ENCODE data around the gene CREBBP. TPM values are rescaled to one million over a fixed set of nuclear protein-coding genes. Genes with fewer than 3 reads are reported as not detected.
A peak's percentile ranks its signal among the peaks of the same experiment; 100 is the strongest.

Gene CREBBP
- total RNA-seq, 1 experiment from 2014 or later, result 79.1 TPM

DNA sequence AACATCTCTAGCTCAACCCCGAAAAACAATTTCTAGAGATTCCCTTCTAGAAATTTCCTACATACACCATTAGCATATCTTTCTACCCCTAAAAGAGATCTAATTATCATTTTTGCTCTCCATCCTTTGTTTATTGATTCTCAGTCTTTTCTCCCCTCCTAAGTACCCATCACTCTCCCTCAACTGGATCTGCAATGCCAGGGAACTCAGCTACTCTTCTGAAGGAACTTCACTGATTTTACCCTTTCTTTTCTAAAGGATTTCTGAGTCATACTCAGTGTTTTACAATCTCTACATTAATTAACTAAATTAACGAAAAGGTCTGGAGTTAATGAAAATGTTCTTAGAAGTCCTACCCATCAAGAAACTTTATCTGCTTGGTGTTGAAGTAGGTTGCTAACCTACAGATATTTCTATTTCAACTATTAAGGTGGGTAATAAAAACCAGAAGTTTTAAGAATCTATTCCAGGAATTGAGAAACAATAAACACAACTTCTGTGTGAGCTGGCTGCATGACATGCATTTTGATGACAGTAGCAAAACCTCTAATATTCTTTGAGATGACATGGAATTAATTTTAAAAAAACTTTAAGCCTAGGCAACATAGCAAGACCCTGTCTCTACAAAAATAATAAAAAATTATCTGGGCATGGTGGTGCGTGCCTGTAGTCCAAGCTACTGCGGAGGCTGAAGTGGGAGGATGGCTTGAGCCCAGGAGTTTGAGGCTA, 13.6 kb downstream of the CREBBP start:
- H3K27ac ChIP-seq (ENCODE audit: insufficient read length, low read depth, low read length), result no peak overlapping the region
- no peak overlapping the region for H2BK12ac ChIP-seq (ENCODE audit: insufficient read length, low read depth, low read length)
- H3K4me1 ChIP-seq (ENCODE audit: insufficient read depth, low read length), result no peaks in the 10 kb centered on the region; the same call in 1 of the 2 replicates
- H2BK120ac ChIP-seq (ENCODE audit: low read depth, low read length, poor library complexity, severe bottlenecking), result no peak overlapping the region
- H3K9me3 Mint-ChIP-seq, result no peaks in the 10 kb centered on the region
- H2AK5ac ChIP-seq (ENCODE audit: insufficient read length, low read length), result no peak overlapping the region
- H3K27me3 Mint-ChIP-seq (ENCODE audit: low read depth), result no peaks in the 10 kb centered on the region
- H3K14ac ChIP-seq (ENCODE audit: insufficient read depth, low read length), result no peak overlapping the region
- no peak overlapping the region for H3K4me2 ChIP-seq (ENCODE audit: insufficient read depth, insufficient read length, low read length)
- H3K4ac ChIP-seq (ENCODE audit: low read depth, low read length), result no peak overlapping the region
- no peak overlapping the region for H3K18ac ChIP-seq (ENCODE audit: insufficient read length, low read depth, low read length)
- H3K9ac ChIP-seq (ENCODE audit: extremely low read depth, insufficient read length, low read length), result no peak overlapping the region
- no peak overlapping the region for H3K56ac ChIP-seq (ENCODE audit: insufficient read length, low read depth, low read length)
- no peak overlapping the region for H2BK5ac ChIP-seq (ENCODE audit: insufficient read length, low read length)
- H4K5ac ChIP-seq (ENCODE audit: insufficient read length, low read depth, low read length), result no peak overlapping the region
- H3K27ac Mint-ChIP-seq, result peak overlapping the region in 1 of 3 experiments; percentile 1; a peak in 1 of 7 replicates
- no peak overlapping the region for H2BK20ac ChIP-seq (ENCODE audit: low read depth, low read length, poor library complexity, severe bottlenecking)
- no peak overlapping the region for H3K23ac ChIP-seq (ENCODE audit: insufficient read length, low read depth, low read length)
- no peaks in the 10 kb centered on the region for H3K23me2 ChIP-seq (ENCODE audit: insufficient read length, low read depth, low read length, poor library complexity, severe bottlenecking)
- H3K79me2 ChIP-seq (ENCODE audit: insufficient read depth, low read length), result peaks cover 33% of the 10 kb centered on the region; the same call in 1 of the 2 replicates
- H3K4me1 Mint-ChIP-seq, result peaks cover 45 to 53% of the 10 kb centered on the region in 2 experiments
- no peak overlapping the region for H3T11ph ChIP-seq (ENCODE audit: low read length)
- no peaks in the 10 kb centered on the region for H4K20me1 ChIP-seq (ENCODE audit: control insufficient read depth, insufficient read depth, insufficient read length)
- H4K91ac ChIP-seq (ENCODE audit: insufficient read length, low read depth, low read length), result no peak overlapping the region
- H3K9me3 ChIP-seq (ENCODE audit: control insufficient read depth, low read depth, low read length), result no peaks in the 10 kb centered on the region
- H3K36me3 Mint-ChIP-seq (ENCODE audit: insufficient read depth in 1 of 3, low read depth in 3 of 3), result no peaks in the 10 kb centered on the region
- H3K27me3 ChIP-seq (ENCODE audit: insufficient read depth, low read length), result no peaks in the 10 kb centered on the region
- no peak overlapping the region for H2BK15ac ChIP-seq (ENCODE audit: low read depth, low read length)
- no peak overlapping the region for H2AFZ ChIP-seq (ENCODE audit: low read length)
- WGBS (ENCODE audit: extremely low coverage, insufficient read length, low lambda C conversion rate), result no CpG with 5 or more reads among the region's 4 CpGs
- peaks cover 19% of the 10 kb centered on the region for H3K79me1 ChIP-seq (ENCODE audit: insufficient read depth, low read depth, low read length, poor library complexity, severe bottlenecking)
- no peak overlapping the region for H3K4me3 Mint-ChIP-seq
- TF ChIP-seq, protein P1, sequence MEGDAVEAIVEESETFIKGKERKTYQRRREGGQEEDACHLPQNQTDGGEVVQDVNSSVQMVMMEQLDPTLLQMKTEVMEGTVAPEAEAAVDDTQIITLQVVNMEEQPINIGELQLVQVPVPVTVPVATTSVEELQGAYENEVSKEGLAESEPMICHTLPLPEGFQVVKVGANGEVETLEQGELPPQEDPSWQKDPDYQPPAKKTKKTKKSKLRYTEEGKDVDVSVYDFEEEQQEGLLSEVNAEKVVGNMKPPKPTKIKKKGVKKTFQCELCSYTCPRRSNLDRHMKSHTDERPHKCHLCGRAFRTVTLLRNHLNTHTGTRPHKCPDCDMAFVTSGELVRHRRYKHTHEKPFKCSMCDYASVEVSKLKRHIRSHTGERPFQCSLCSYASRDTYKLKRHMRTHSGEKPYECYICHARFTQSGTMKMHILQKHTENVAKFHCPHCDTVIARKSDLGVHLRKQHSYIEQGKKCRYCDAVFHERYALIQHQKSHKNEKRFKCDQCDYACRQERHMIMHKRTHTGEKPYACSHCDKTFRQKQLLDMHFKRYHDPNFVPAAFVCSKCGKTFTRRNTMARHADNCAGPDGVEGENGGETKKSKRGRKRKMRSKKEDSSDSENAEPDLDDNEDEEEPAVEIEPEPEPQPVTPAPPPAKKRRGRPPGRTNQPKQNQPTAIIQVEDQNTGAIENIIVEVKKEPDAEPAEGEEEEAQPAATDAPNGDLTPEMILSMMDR (conservative IDR thresholded peaks at IDR 0.05), result no peak
- no peak overlapping the region for H4K8ac ChIP-seq (replicated peaks; ENCODE audit: insufficient read length, low read depth, low read length)
- no peak for DNase-seq

Measured in H9 (cell line).